Measurements from ENCODE around the gene CEBPA.

CEBPA gene

GRCh38 chr19:33267706-33268105 lies 34.6 kb downstream of the CEBPA start:
- H3K4me3 ChIP-seq (ENCODE audit: low read depth, low read length) = no peak overlapping the region
- in situ Hi-C loops (cut with HindIII; ENCODE audit: low sequenced_read_pairs) = no loop called here
- no peak for TF ChIP-seq CTCF (IDR thresholded peaks at IDR 0.05; ENCODE audit: low read depth, low read length, missing control alignments)
- DNase-seq (ENCODE audit: low read depth) = no peak

- DNase-seq (ENCODE audit: low read depth) = no peak
- in situ Hi-C loops (cut with HindIII; ENCODE audit: low sequenced_read_pairs) = no loop called here
- TF ChIP-seq CTCF (IDR thresholded peaks at IDR 0.05; ENCODE audit: low read depth, low read length, missing control alignments) = no peak
- no peak overlapping the region for H3K4me3 ChIP-seq (ENCODE audit: low read depth, low read length)
Observed at GRCh38 chr19:33266974-33267484, 35.3 kb downstream of the CEBPA start.

GRCh38 chr19:33264881-33265445 lies 37.4 kb downstream of the CEBPA start:
- H3K4me3 ChIP-seq (ENCODE audit: low read depth, low read length) = no peak overlapping the region
- no peak for DNase-seq (ENCODE audit: low read depth)
- in situ Hi-C loops (cut with HindIII; ENCODE audit: low sequenced_read_pairs) = no loop called here
- TF ChIP-seq CTCF (IDR thresholded peaks at IDR 0.05; ENCODE audit: low read depth, low read length, missing control alignments) = no peak

- DNase-seq (ENCODE audit: low read depth) = no peak
- TF ChIP-seq CTCF (IDR thresholded peaks at IDR 0.05; ENCODE audit: low read depth, low read length, missing control alignments) = no peak
- no peak overlapping the region for H3K4me3 ChIP-seq (ENCODE audit: low read depth, low read length)
- in situ Hi-C loops (cut with HindIII; ENCODE audit: low sequenced_read_pairs) = no loop called here
Observed at GRCh38 chr19:33263325-33264023, 38.9 kb downstream of the CEBPA start.

GRCh38 chr19:33261511-33262189 lies 40.7 kb downstream of the CEBPA start:
- no peak for DNase-seq (ENCODE audit: low read depth)
- in situ Hi-C loops (cut with HindIII; ENCODE audit: low sequenced_read_pairs) = no loop called here
- TF ChIP-seq CTCF (IDR thresholded peaks at IDR 0.05; ENCODE audit: low read depth, low read length, missing control alignments) = no peak
- H3K4me3 ChIP-seq (ENCODE audit: low read depth, low read length) = no peak overlapping the region

GRCh38 chr19:33260628-33261418 lies 41.5 kb downstream of the CEBPA start:
- in situ Hi-C loops (cut with HindIII; ENCODE audit: low sequenced_read_pairs) = no loop called here
- TF ChIP-seq CTCF (IDR thresholded peaks at IDR 0.05; ENCODE audit: low read depth, low read length, missing control alignments) = no peak
- H3K4me3 ChIP-seq (ENCODE audit: low read depth, low read length) = no peak overlapping the region
- no peak for DNase-seq (ENCODE audit: low read depth)

Data from astrocyte of the cerebellum (primary cell).